ENCODE measurements around the gene IMPA2. TPM values are rescaled to one million over a fixed set of nuclear protein-coding genes. Genes with fewer than 3 reads are reported as not detected.

Gene IMPA2
- total and polyA plus RNA-seq, 2 of the 13 experiments (the other 11 are each of a cell fraction or from before 2014, with no cell fraction given), result 37.8 to 71.8 TPM

- no peak for ATAC-seq
- no TSS peak for BruUV-seq (replicated peaks)
- FAIRE-seq, result no peak
Observed at GRCh38 chr18:12028040-12028628, 46.8 kb downstream of the IMPA2 start.

More at GRCh38 chr18:12028040-12028628, 46.8 kb downstream of the IMPA2 start:
- no peaks in the 10 kb centered on the region for H3K79me2 ChIP-seq (ENCODE audit: insufficient read depth, low read length)
- ChIA-PET POLR2A (no interaction called here), CTCF (ENCODE audit: low intra/inter-chr PET ratio, low total read pairs) (no interaction called here)
- no peaks in the 10 kb centered on the region for H4K20me1 ChIP-seq (ENCODE audit: insufficient read depth, low read length)
- peaks cover 7 to 33% of the 10 kb centered on the region in 2 experiments; a peak in 4 of 5 replicates for H3K36me3 ChIP-seq (replicated peaks in 1 of 2; ENCODE audit: control insufficient read depth in 1 of 2, insufficient read depth in 2 of 2, low read length in 2 of 2)
- TF ChIP-seq ETV6 (CRISPR knock-in tag; conservative IDR thresholded peaks at IDR 0.05), result no peak
- TF ChIP-seq DMAP1 (CRISPR knock-in tag; IDR thresholded peaks at IDR 0.05), result no peak
- no peak for TF ChIP-seq FOXA1 (IDR thresholded peaks at IDR 0.05)
- no peak for TF ChIP-seq FOXA1 (CRISPR knock-in tag; IDR thresholded peaks at IDR 0.05)
- TF ChIP-seq SOX6 (IDR thresholded peaks at IDR 0.05), result no peak
- TF ChIP-seq SOX6 (CRISPR knock-in tag; IDR thresholded peaks at IDR 0.05), result no peak
- TF ChIP-seq ZMYM3 (CRISPR knock-in tag; IDR thresholded peaks at IDR 0.05), result no peak
- TF ChIP-seq KLF11 (CRISPR knock-in tag; IDR thresholded peaks at IDR 0.05), result no peak
- no peak for TF ChIP-seq RARG (CRISPR knock-in tag; IDR thresholded peaks at IDR 0.05; ENCODE audit: low read depth)
- TF ChIP-seq, protein P1, sequence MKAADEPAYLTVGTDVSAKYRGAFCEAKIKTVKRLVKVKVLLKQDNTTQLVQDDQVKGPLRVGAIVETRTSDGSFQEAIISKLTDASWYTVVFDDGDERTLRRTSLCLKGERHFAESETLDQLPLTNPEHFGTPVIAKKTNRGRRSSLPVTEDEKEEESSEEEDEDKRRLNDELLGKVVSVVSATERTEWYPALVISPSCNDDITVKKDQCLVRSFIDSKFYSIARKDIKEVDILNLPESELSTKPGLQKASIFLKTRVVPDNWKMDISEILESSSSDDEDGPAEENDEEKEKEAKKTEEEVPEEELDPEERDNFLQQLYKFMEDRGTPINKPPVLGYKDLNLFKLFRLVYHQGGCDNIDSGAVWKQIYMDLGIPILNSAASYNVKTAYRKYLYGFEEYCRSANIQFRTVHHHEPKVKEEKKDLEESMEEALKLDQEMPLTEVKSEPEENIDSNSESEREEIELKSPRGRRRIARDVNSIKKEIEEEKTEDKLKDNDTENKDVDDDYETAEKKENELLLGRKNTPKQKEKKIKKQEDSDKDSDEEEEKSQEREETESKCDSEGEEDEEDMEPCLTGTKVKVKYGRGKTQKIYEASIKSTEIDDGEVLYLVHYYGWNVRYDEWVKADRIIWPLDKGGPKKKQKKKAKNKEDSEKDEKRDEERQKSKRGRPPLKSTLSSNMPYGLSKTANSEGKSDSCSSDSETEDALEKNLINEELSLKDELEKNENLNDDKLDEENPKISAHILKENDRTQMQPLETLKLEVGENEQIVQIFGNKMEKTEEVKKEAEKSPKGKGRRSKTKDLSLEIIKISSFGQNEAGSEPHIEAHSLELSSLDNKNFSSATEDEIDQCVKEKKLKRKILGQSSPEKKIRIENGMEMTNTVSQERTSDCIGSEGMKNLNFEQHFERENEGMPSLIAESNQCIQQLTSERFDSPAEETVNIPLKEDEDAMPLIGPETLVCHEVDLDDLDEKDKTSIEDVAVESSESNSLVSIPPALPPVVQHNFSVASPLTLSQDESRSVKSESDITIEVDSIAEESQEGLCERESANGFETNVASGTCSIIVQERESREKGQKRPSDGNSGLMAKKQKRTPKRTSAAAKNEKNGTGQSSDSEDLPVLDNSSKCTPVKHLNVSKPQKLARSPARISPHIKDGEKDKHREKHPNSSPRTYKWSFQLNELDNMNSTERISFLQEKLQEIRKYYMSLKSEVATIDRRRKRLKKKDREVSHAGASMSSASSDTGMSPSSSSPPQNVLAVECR (CRISPR knock-in tag; IDR thresholded peaks at IDR 0.05; ENCODE audit: borderline replicate concordance), result no peak
- H2AFZ ChIP-seq (ENCODE audit: low read length), result no peak overlapping the region
- H3K27ac ChIP-seq (ENCODE audit: extremely low read length, insufficient read depth, low read length), result no peak overlapping the region
- no peak for DNase-seq (ENCODE audit: low spot score)
- intact Hi-C loops (cut with micrococcal nuclease; ENCODE audit: unreplicated experiment), result no loop called here
- in situ Hi-C loops (cut with HindIII; ENCODE audit: extremely low pct_ligation_motif_present, low pct_unique_long_range_greater_than_20kb), result no loop called here
- no peak overlapping the region for H3K4me3 ChIP-seq (replicated peaks in 1 of 3; ENCODE audit: insufficient read depth in 1 of 3, low read depth in 2 of 3, low read length in 3 of 3)
- H3K4me1 ChIP-seq (ENCODE audit: insufficient read depth, low read length), result peaks cover 15% of the 10 kb centered on the region
- H3K9me3 ChIP-seq (ENCODE audit: low read length), result no peaks in the 10 kb centered on the region
- WGBS (ENCODE audit: low lambda C conversion rate), result 96% methylated on average over 12 of the region's 15 CpGs
- H3K27me3 ChIP-seq (ENCODE audit: control insufficient read depth in 1 of 2, insufficient read depth in 2 of 2, low read length in 2 of 2), result no peaks in the 10 kb centered on the region; a peak in 1 of 5 replicates
- H3K4me2 ChIP-seq (ENCODE audit: low read depth, low read length), result no peak overlapping the region
- no peak overlapping the region for H3K9ac ChIP-seq (ENCODE audit: insufficient read depth, low read depth, low read length)

Measured in HepG2 (cell line).